OCI-LY1 (cell line): ENCODE measurements around the gene CYP2C19.
"Not testable (repeated sequence)": the region's sequence is repeated elsewhere in the genome, so short reads cannot be mapped to it uniquely, and the experiment has no call there.

Experiments
- H2AFZ ChIP-seq: fragments of 200-600 bp; sonication (generic), shearing (Covaris generic); 2 replicates; pipeline ENCODE4 v1.6.0; 2014; ENCODE audit warnings: antibody characterized with exemption, mild to moderate bottlenecking, low read length
- H3F3A ChIP-seq: fragments of 200-600 bp; sonication (generic), shearing (Covaris generic); 2 replicates; pipeline ENCODE4 v1.6.0; 2014; ENCODE audit warnings: mild to moderate bottlenecking, antibody characterized with exemption, low read length, moderate library complexity; ENCODE audit not compliant: insufficient read depth
- H3K27ac ChIP-seq: fragments of 200-600 bp; sonication (generic); 2 replicates; pipeline ENCODE4 v1.5.1; 2014; ENCODE audit warnings: low read length, mixed run types, mild to moderate bottlenecking, low read depth; ENCODE audit not compliant: poor library complexity, severe bottlenecking
- H3K27me3 ChIP-seq: fragments of 200-600 bp; sonication (generic); 2 replicates; pipeline ENCODE4 v1.6.0; 2014; ENCODE audit warnings: antibody characterized with exemption, mild to moderate bottlenecking, low read length, moderate library complexity; ENCODE audit not compliant: insufficient read depth
- H3K36me3 ChIP-seq: fragments of 200-600 bp; sonication (generic); 2 replicates; pipeline ENCODE4 v1.6.1; 2014; ENCODE audit warnings: mild to moderate bottlenecking, antibody characterized with exemption, low read length, moderate library complexity, mixed read lengths; ENCODE audit not compliant: insufficient read depth
- H3K4me1 ChIP-seq: fragments of 200-600 bp; sonication (generic); 2 replicates; pipeline ENCODE4 v1.5.1; 2014; ENCODE audit warnings: mild to moderate bottlenecking, low read length, moderate library complexity; ENCODE audit not compliant: insufficient read depth, severe bottlenecking
- H3K4me2 ChIP-seq: fragments of 200-600 bp; sonication (generic), shearing (Covaris generic); 2 replicates; pipeline ENCODE4 v1.6.1; 2014; ENCODE audit warnings: low read length
- H3K4me3 ChIP-seq: fragments of 200-600 bp; sonication (generic); 2 replicates; pipeline ENCODE4 v1.5.1; 2014; ENCODE audit warnings: low read length, low read depth, mild to moderate bottlenecking, mixed read lengths; ENCODE audit not compliant: poor library complexity, severe bottlenecking
- H3K79me2 ChIP-seq: fragments of 200-600 bp; shearing (Covaris generic); 2 replicates; pipeline ENCODE4 v1.6.1; 2016; ENCODE audit warnings: mixed run types, low read length, mixed read lengths; ENCODE audit not compliant: insufficient read depth
- H3K9ac ChIP-seq: fragments of 200-600 bp; sonication (generic), shearing (Covaris generic); 2 replicates; pipeline ENCODE4 v1.6.1; 2014; ENCODE audit warnings: mild to moderate bottlenecking, low read length, mixed read lengths
- H3K9me2 ChIP-seq: fragments of 200-600 bp; sonication (generic), shearing (Covaris generic); 2 replicates; pipeline ENCODE4 v1.6.1; 2014; ENCODE audit warnings: low read depth, mild to moderate bottlenecking, low read length, mixed read lengths
- H3K9me3 ChIP-seq: fragments of 200-600 bp; shearing (Covaris generic); 2 replicates; pipeline ENCODE4 v1.6.1; 2014; ENCODE audit warnings: low read length, mixed read lengths
- H4K20me1 ChIP-seq: fragments of 200-600 bp; sonication (generic), shearing (Covaris generic); 2 replicates; pipeline ENCODE4 v1.6.0; 2016; ENCODE audit warnings: mild to moderate bottlenecking, low read length; ENCODE audit not compliant: insufficient read depth
- EZH2 ChIP-seq: fragments of 200-600 bp; sonication (generic), shearing (Covaris generic); IDR thresholded peaks from 2 replicates; pipeline ENCODE4 v1.8.0; 2017; ENCODE audit warnings: borderline replicate concordance, mixed run types, mild to moderate bottlenecking, antibody characterized with exemption, low read length, moderate library complexity, mixed read lengths
- TF ChIP-seq, protein P1 (sequence below): fragments of 200-600 bp; sonication (generic), shearing (Covaris generic); IDR thresholded peaks from 2 replicates; pipeline ENCODE4 v1.5.1; 2017; ENCODE audit warnings: mild to moderate bottlenecking, antibody characterized with exemption, low read length, moderate library complexity, mixed read lengths

CYP2C19 gene

DNA sequence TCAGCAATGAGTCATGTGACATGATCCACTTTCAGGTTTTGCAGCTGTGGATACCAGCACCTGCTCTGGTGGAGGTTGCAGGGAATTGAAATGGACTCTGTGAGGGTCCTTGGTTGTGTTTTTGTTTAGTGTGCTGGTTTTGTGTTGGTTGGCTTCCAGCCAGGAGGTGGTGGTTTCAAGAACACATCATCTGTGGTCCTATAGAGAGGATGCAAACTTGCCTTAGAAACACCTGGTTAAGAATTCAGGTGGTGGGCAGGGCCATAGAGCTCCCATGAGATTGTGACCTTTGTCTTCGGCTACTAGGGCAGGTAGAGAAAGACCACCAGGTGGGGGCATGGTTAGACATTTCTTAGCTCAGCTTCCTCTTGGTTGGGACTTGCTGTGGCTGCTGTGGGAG, 116.7 kb downstream of the CYP2C19 start:
- no peak for TF ChIP-seq EZH2
- TF ChIP-seq, protein P1, sequence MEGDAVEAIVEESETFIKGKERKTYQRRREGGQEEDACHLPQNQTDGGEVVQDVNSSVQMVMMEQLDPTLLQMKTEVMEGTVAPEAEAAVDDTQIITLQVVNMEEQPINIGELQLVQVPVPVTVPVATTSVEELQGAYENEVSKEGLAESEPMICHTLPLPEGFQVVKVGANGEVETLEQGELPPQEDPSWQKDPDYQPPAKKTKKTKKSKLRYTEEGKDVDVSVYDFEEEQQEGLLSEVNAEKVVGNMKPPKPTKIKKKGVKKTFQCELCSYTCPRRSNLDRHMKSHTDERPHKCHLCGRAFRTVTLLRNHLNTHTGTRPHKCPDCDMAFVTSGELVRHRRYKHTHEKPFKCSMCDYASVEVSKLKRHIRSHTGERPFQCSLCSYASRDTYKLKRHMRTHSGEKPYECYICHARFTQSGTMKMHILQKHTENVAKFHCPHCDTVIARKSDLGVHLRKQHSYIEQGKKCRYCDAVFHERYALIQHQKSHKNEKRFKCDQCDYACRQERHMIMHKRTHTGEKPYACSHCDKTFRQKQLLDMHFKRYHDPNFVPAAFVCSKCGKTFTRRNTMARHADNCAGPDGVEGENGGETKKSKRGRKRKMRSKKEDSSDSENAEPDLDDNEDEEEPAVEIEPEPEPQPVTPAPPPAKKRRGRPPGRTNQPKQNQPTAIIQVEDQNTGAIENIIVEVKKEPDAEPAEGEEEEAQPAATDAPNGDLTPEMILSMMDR, result no peak
- Histone ChIP-seq H3K4me2 (no peak overlapping the region), H3K27ac (no peak overlapping the region), H2AFZ (no peak overlapping the region), H3K4me3 (no peak overlapping the region), H4K20me1 (no peaks in the 10 kb centered on the region), H3K9me3 (no peaks in the 10 kb centered on the region), H3K9me2 (no peaks in the 10 kb centered on the region), H3K36me3 (no peaks in the 10 kb centered on the region), H3K27me3 (no peaks in the 10 kb centered on the region), H3F3A (no peaks in the 10 kb centered on the region), H3K4me1 (no peaks in the 10 kb centered on the region), H3K79me2 (no peaks in the 10 kb centered on the region), H3K9ac (no peak overlapping the region)

DNA sequence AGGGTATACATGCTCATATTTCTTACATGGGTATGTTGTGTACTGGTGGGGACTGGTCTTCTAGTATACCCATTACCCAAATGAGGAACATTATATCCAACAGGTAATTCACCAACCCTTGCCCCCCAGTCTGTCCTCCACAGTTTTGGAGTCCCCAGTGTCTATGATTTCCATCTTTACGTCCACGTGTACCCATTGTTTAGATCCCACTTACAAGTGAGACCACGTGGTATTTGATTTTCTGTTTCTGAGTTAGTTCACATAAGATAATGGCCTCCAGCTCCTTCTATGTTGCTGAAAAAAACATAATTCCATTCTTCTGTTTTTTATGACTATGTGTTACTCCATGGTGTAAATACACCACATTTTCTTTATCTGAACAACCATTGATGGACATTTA, 126.6 kb downstream of the CYP2C19 start:
- Histone ChIP-seq H3K4me3 (no peak overlapping the region), H3K79me2 (no peaks in the 10 kb centered on the region), H3K4me2 (no peak overlapping the region), H3K9me3 (no peaks in the 10 kb centered on the region), H3K27ac (no peak overlapping the region), H3F3A (no peaks in the 10 kb centered on the region), H3K9ac (no peak overlapping the region), H3K9me2 (no peaks in the 10 kb centered on the region), H3K27me3 (no peaks in the 10 kb centered on the region), H3K36me3 (no peaks in the 10 kb centered on the region), H3K4me1 (no peaks in the 10 kb centered on the region), H4K20me1 (no peaks in the 10 kb centered on the region), H2AFZ (no peak overlapping the region)
- TF ChIP-seq, protein P1, result no peak

DNA sequence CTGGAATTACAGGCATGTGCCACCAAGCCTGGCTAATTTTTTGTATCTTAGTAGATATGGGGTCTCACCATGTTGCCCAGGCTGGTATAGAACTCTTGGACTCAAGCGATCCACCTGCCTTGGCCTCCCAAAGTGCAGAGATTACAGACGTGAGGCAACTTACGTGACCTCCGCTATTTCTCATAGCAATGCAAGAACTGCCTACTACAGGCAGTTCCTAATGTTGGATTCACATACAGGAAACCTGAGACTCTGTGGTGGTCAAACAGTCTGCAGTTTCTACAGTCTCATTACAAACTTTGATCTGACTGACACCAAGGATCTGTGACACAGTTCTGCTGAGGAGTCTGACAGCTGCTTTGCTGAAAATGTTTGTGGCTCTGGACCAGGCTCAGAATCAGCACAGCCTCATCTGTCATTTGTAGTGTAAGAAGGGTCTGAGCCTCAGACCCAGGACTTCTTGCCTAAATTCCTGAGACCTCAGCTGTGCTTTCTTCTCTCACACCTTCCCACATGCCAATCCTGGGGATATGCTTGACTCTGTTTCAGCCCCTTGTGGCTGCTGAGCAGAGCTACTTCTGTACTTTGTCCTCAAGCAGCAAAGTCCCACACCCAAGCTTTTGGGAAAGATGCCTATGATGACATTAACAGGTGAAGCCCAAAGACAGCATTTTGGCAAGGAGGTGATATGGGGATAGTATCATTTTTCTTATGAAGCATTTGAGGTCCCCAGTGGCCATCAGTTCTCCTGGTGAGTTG, 128.0 kb downstream of the CYP2C19 start:
- no peaks in the 10 kb centered on the region for H3F3A ChIP-seq
- TF ChIP-seq, protein P1, result no peak
- H4K20me1 ChIP-seq, result no peaks in the 10 kb centered on the region
- no peaks in the 10 kb centered on the region for H3K27me3 ChIP-seq
- no peaks in the 10 kb centered on the region for H3K9me2 ChIP-seq
- no peaks in the 10 kb centered on the region for H3K79me2 ChIP-seq
- no peak overlapping the region for H3K4me2 ChIP-seq
- H2AFZ ChIP-seq, result no peak overlapping the region
- no peaks in the 10 kb centered on the region for H3K4me1 ChIP-seq
- H3K4me3 ChIP-seq, result no peak overlapping the region
- H3K27ac ChIP-seq, result no peak overlapping the region
- H3K9ac ChIP-seq, result no peak overlapping the region
- no peaks in the 10 kb centered on the region for H3K36me3 ChIP-seq
- no peaks in the 10 kb centered on the region for H3K9me3 ChIP-seq

DNA sequence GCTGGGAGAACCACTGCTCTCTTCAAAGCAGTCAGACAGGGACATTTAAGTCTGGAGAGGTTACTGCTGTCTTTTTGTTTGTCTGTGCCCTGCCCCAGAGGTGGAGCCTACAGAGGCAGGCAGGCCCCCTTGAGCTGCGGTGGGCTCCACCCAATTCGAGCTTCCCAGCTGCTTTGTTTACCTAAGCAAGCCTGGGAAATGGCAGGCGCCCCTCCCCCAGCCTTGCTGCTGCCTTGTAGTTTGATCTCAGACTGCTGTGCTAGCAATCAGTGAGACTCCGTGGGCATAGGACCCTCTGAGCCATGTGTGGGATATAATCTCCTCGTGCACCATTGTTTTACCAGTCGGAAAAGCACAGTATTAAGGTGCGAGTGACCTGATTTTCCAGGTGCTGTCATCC, 135.9 kb downstream of the CYP2C19 start:
- H4K20me1 ChIP-seq, H3K9me2 ChIP-seq, H3K9me3 ChIP-seq, H3K9ac ChIP-seq, H3K27ac ChIP-seq, H3K4me2 ChIP-seq, H3K36me3 ChIP-seq, H3K27me3 ChIP-seq, H3K4me3 ChIP-seq, H3F3A ChIP-seq, H3K79me2 ChIP-seq, H2AFZ ChIP-seq, H3K4me1 ChIP-seq: not testable (repeated sequence)
